ENCODE measurements around the gene STN1.

Gene STN1

DNA sequence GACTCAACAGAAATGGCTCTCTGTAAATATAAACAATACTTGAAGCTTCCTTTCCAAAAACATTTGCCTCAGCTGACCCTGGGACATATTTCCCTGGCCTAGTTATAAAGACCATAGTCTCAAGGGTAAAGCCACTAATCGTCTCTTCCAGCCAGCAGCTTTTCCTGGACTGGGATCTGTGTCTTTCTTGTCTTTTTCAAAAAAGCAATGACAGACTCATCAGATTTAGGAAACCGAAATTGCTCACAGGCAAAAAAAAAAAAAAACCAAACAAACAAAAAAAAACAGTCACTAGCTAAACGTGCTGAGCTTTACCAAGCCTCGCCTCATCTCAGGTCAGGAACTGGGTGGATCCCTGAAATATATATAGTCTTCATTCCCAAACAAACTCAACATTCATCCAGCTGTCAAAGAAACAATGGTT is 23.5 kb downstream of the STN1 start:
- no peak for DNase-seq (ENCODE audit: low read depth in 2 of 2)

DNA sequence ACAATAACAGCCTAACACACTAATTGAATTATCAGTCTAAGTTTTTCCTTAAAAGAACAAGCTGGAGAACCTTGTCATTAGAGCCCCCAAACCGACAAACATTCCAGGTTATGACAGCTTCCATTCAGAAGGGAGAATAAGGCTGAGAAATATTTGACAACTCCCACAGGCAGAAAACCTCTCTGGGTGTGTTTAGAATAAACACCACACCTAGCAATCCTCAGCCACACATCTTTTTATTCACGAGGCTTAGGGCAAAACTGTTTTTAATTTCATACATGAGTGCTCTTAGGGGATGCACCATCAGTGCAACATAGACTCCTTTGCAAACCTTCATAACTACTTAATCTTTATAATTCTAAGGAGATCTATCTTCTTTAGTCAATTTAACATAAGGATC is 24.2 kb downstream of the STN1 start:
- DNase-seq (ENCODE audit: low read depth in 2 of 2), result no peak

DNA sequence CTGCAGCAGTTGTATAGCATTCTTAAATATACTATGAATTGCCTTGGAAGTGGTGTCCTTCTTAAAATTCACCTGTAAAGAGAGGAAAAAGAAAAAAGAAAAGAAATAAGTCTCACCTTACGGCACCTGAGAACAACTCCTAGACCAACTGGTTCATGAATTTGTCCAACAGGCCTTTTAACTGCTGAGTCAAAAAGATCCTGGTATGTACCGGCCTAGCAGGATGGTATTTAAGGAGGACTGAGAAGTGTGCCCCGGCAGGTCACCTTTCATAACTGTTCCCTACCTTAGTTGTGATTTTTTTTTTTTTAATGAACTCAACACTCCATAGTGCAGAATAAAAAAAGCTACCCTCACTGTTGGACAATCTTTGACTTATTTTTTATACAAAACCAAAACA is 25.8 kb downstream of the STN1 start:
- no peak for DNase-seq (ENCODE audit: low read depth in 2 of 2)

DNA sequence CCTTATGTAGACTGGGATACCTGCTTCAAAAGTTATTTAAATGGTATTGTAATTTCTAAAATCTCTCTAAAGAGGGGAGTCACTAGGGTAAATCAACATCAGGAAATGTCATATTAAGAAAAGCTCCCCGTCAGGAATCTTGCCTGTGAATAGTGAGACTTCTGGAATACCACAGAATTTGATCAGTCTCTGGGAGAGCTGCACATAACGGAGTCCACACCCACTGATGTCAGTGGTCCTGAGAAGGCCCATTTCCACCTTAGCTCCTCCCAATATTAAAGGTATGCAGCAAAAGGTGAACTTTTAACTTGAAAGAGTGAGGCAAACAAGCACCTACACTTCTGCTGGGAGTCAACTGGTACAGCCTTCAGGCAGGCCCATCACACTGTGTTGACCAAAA is 27.3 kb downstream of the STN1 start:
- DNase-seq (ENCODE audit: low read depth in 2 of 2), result no peak

DNA sequence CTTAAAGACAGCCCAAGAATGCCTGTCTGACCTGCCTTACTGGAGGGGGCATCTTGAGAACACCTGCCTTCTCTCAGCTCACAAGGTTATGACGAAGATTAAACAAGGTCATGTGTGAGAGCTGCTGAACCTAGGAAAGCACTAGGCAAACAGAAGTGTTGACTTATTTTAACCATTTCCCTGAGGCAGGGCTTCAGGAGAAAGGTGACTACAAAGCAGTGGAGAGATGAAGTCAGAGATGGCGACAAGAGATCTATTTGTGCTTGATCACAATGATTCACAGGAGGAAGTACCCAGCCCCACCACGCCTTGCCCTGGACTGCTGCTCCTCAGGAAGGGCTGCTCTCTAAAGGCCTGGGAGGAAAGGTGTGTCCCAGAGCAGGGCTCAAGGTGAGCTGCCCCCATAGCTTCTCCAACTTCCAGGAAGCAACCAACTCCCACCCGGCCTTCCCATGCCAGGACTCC is 27.8 kb downstream of the STN1 start:
- DNase-seq (ENCODE audit: low read depth in 2 of 2), result no peak

DNA sequence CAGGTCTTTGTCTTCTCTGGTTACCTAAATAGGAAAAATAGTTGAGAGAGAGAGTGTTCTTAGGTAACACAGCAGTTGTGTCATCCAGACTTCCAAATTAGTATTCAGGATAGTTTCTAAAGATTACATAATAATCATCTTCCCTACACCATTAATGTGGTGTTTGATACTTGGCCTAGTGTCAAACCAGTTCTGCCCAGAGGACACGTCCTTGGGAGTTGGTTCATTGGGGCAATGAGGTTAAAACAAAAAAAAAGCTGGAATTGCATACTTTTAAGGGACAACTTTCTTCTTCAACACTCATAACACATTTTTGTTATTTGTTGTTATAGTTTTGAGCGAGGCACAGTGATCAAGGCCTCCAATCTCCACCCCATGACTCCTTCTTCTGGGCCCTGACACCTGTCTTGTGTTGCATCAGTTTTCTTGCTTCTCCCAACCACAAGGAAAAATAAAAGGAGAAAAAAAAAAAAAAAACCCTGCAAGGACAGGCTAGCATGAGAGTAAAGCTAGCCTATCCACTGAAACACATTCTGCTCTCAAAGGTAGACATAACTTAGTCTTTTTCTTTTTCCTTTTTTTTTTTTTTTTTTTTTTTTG is 28.8 kb downstream of the STN1 start:
- DNase-seq (ENCODE audit: low read depth in 2 of 2), result no peak

DNA sequence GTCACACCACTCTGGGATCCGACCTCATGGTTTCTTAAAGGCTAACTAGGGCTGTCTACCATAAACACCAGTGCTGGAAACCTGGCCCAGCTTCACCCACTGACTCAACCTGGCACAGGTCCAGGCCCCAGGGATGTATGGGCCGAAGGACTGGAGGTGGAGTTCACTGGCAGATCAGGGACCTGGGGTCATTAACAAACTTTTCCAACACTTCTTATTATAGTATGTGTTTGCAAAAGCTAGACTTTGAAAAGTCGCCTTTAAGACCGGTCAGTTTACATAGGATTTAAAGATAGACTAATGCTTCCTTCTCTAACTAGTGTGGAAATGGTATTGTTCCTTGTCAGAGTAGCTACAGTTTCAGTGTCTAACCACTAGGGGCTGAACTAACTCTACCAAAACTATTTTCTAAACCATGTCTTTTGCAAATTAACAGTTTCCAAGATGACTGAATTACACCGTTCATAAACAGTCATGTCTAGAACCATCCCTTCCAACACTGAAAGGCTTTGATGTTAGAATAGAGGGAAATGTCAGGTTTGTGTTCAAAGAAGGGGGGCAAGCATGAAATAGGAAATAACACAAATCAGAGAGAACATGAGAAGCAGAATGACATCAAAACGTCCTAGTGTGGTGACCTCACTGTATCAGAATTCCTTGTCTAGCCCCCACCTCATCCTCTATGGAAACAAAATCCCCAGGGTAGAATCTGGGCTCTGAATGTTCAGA is 29.7 kb downstream of the STN1 start:
- DNase-seq (ENCODE audit: low read depth in 2 of 2), result no peak

DNA sequence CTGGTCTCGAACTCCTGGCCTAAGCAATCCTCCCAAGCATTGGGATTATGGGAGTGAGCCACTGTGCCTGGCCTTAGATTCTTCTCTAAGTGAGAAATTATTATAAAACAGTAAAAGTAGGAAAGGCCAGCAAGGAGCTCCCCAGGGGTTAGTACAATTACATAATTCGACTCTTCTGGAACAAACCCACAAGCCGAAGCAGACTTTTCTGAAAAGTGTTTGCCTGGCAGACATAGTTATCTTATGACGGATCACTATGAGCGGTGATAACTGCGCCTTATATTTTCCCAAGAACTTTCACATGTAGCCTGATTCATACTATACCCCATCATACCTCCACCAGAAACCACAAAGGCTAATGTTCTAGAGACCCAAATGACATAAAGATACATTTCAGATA is 32.4 kb downstream of the STN1 start:
- no peak for DNase-seq (ENCODE audit: low read depth in 2 of 2)

DNA sequence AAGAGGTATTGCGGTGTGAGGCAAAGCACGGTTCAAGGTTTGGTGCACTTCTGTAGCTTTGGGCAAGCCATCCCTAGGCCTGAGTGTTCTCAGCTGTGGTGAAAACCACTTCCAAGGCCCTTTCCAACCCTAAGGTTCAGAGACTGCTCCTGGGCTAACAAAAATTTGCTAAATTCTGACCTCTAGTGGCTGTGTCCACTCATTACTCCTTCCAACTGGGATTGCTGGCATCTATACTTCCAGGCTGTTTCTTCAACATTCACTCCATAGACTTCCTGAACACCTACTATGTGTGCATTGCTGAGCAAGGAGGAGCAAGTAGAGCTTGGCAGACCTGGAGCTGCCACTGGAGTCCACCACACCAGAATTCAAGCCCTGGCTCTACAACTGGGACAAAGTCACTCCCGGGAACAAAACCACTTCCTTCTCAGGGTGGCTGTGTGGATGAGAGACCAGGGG is 33.3 kb downstream of the STN1 start:
- DNase-seq (ENCODE audit: low read depth in 2 of 2), result no peak

DNA sequence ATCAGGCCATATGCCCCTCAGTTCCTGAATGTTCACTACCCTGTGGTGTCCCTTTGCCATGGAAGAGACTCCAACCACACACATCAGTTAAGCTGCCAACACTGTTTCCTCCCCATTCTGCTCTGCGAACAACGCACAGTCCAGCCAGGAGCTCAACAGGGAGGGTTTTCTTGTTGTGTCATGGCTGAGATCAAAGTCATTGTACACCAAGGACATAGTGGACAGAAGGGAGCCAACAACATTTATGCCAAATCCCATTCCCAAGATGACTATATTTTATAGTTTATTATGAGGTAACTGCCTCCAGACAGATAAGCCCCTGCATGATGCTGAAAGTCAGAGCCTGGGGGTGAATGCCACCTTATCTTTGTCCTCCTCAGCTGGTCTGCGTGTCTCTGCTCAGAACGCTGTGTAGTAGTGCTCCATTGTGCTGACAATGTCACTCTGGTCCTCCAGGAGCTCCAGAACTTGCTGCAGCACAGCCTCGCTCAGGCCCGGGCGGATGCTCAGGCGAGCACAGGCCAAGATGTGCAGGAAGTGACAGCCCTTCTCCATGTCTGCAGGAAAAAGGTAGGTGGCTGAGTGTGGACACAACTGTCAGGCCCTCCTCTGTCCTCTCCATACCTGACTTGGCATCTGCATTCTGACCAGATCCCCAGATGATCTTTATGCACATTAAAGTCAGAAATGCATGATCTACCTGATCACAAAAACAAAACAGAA is 35.5 kb downstream of the STN1 start:
- no peak for DNase-seq (ENCODE audit: low read depth in 2 of 2)

DNA sequence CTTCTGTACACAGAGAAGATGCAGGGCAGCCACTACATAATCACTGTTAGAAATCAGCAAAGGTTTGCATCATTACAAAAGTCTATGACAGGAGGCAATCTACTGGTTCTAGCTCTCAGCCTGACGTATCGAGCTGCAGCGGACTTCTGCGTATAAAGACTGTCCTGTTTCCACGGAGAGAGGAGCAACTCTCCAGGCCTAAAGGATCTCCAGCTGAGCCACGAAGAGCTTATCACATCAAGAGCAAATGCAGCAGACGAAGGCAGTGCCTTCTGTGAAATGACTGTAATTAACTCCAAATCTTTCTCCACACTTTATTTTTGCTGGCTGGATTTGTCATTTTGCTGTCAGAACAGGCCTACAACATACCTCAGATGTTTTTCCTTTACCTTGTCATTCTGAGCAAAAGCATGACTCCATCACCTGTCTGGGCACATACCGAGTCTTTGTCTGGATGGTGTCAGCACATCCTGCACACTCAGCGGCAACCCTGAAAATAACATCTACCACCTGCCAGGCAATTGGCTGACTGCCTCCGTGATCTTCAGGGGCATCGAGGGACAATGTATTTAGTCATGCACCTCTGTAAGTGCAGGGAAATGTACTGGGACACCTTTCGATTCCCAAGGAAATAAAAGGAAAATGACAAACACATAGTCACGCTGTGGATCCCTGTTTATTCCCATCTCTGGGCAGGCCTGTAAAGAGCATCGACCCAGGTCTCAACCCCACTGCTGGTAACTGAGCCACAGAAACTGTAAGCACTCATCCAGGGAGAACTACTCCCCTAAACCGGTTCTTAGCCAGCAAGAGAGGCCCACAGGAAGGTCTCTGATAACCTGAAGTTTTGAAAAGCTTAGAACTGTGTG is 36.3 kb downstream of the STN1 start:
- DNase-seq (ENCODE audit: low read depth in 2 of 2), result no peak

DNA sequence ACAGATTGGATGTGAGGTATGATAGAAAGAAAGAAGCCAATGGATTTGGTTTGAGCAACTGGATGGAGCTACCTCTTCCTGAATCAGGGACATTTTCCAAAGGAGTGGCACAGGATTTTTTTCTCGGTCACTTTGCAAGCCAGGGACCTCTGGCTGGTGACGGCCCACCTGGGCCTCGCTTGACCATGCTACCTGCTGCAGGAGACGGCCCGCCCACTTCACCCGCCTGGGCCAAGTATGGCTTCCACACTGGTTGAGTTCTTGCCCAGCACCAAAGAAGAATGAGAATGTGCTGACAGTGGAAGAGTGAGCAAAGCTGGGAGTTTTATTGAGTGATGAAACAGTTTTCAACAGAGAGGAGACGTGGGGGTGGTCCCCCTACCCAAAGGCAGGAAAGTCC is 38.2 kb downstream of the STN1 start:
- DNase-seq (ENCODE audit: low read depth in 2 of 2), result no peak

DNA sequence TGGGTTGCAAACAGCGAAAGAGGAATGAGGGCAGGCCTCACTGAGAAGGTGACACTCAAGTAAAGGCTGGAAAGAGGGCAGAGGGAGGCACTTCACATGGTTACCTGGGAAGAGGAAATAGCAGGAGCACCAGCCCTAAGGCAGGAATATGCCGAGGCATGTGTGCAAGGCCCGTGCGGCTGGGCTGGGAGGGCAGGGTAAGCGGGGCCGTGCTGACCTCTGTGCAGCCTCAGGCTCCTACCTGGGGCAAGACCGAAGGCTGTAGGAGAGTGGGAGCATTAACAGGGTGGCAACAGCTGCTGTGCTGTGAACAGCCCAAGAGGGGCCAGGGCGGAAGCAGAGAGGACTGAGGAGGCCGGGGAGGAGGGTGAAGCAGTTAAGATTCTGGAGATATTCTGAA is 38.6 kb downstream of the STN1 start:
- DNase-seq (ENCODE audit: low read depth in 2 of 2), result no peak

DNA sequence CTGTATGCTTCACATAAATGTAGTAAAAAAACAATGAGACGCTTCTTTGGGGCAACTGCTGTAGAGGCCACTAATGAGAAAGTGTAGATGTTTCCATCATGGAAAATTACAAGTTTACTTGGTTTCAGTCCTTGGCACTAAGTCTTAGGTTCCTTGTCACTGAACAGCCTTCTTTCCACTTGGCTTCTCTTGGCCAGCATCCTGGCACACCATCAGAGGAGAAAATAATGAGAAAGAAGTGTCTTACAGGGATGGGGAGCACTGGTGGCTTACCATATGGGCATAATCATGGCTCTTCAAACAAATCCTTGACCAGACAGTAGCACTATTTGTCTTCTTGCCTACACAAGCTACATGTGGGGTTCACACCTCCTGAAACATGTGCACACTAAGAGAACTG is 40.1 kb downstream of the STN1 start:
- no peak for DNase-seq (ENCODE audit: low read depth in 2 of 2)

DNA sequence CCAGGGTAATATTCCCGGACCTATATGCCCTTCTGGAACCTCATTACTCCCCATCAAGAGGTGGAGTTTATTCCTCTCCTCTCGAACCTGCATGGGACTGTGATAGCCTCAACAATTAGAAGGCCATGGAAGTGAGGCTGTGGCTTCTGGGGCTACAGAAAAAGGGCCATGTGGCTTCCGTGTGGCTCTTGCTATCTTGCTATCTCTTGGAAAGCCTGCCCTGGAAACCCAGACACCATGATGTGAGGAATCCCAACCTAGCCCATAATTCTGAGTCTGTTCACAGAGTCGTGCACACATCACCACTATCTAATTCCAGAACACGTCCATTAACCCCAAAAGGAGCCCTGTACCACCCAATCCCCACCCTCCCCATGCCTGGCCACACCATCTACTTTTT is 41.8 kb downstream of the STN1 start:
- DNase-seq (ENCODE audit: low read depth in 2 of 2), result no peak

DNA sequence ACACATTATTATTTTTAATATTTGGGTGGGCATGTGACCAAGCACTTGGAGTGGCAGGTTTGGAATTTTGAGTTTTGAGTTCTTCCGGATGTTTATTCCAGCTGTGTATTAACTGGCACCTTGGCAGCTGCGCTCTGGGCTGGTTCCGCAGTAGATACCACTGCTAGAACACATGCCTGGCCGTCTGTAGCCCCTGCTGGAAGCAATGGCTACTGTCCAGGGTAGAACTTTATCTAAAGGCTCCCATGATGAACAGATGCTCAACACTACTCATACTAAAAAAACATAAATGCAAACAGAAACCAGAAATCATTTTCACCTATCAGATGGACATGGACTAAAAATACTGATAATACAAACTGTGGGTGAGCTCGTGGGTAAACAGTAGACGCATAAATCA is 43.3 kb downstream of the STN1 start:
- DNase-seq (ENCODE audit: low read depth in 2 of 2), result no peak

DNA sequence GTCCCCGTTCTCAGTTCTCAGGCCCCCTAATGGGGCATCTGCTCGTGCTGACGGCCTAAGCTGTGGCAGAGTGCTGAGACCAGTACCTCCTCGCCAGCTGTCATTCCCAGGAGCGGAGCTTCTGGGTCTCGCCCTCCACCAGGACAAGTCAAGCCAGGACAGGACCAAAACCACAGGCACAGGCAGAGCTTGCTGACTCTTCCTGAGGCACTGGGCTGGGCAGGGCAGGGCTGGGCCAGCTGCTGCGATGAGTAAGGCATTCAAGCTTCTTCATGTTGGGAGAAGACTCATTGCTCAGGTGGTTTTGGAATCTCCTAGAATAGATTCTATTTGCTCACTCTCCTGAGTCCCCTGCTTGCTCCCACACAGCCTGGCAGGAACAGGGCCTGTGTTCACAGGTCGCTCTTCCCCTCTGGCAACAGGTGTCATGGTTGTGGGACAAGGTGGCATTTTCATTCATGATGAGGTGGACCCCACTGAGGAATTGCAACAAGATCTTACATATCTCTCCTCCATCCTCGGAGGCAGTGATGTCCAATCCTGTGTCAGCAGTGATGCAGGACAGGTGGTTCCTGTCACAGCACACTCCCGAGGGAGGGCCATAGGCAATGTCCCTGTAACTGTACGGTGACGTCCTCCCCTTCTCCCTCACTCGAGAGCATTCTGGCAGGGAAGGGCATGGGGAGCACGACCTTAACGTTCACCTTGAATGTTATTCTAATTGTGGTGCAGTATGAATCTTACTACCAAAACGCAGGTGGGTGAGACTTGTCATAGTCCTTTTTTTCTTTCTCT is 45.6 kb downstream of the STN1 start:
- DNase-seq (ENCODE audit: low read depth in 2 of 2), result no peak

DNA sequence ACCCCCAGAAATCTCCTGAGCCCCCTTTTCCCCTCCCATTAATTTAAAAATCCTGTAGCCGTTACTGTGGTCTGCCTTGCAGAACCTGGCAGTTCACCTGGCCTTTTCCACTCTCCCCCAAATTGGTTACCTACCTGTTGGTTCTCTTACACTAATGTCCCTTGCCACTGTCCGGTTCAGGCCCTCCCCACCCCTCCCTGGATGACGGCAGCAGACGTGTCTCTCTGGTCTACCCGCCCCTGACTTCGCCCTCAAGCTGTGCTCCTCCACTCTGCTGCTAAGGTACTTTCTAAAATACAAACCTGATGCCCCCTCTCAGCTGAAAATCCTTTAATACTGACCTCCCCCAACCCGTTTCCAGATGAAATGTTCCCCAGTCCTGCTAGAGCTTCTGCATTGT is 47.0 kb downstream of the STN1 start:
- no peak for DNase-seq (ENCODE audit: low read depth in 2 of 2)

DNA sequence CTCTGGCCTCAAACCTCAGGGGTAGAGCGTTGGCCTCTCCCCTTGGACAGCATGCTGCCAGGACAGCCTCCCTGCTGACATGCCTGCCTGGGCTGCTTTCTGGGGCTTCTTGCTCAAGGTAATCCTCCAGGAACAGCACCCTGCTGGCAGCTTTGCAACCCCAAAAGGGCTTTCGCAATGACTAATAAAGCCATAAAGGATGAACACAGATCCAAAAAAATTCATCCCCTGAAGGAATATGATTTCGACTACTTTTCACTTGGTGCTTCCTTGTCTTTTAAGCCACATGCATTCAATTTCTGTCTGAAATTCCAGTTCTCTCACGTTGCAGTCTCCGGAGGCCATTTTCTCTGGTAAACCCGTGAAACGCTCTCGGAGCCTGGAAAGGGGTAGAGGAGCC is 47.5 kb downstream of the STN1 start:
- no peak for DNase-seq (ENCODE audit: low read depth in 2 of 2)

DNA sequence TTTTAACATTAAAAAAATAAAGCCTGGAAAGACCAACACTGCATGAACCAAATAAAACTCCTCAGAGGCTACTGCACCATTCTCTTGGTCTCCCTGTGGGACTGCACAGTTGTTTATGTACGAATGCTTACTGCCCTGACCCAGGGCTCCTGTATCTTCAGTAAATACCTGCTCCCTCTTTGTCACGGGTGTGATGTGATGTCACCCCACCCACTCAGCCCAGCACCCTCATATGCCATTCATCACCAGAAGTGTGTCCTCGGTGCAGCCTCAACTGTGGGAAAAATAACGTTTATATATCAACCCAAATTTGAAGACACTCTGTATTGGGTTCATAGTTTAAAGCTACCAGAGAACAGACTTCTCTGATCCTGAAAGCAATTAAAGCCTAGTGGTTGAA is 48.6 kb downstream of the STN1 start:
- no peak for DNase-seq (ENCODE audit: low read depth in 2 of 2)

DNA sequence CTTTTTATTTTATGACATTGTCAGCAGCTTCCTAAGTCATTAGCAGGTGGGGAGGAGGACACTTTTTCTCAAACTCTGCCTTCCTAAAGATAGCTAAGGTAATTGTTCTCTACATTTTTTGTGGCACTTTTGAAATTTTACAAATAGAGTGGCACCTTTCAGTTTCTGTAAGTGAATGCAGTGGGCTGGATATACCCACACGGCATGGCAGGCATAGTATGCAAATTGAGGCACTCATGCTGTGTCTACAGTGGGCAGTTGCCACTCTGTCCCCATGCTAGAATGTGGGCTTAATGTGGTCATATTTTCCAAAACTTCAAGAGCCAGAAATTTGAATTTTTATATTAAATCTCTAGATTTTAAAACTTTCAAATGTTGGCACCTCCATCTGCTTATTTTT is 49.8 kb downstream of the STN1 start:
- no peak for DNase-seq (ENCODE audit: low read depth in 2 of 2)

Measured in stimulated activated CD4-positive, alpha-beta T cell treated with anti-CD3 and anti-CD28 coated beads, Interleukin-12 subunit alpha, Interleukin-12 subunit beta, amount 100 ng/mL, for 24 hours (primary cell).